Calu3 (cell line): Measurements from ENCODE around the gene PHGDH. TPM values are rescaled to one million over a fixed set of nuclear protein-coding genes. Genes with fewer than 3 reads are reported as not detected.

Experiments
- BruUV-seq: library from RNA; stranded (reverse); fragments of 400-500 nt; replicated peaks from 2 replicates; lab custom pipeline; 2021; lab: Mats Ljungman, UMichigan
- CTCF ChIA-PET: fragments of 300-600 bp; sonication (Branson Sonifier 250); formaldehyde crosslinking; loops from one replicate; lab custom pipeline; 2022; ENCODE audit warnings: antibody characterized with exemption; lab: Charles Lee
- DNase-seq: peaks from one replicate; pipeline ENCODE4 v3.0.0; 2022
- H3K27ac Mint-ChIP-seq: one replicate; pipeline ENCODE4 v1.8.0; 2022; ENCODE audit warnings: mixed read lengths; ENCODE audit not compliant: unreplicated experiment
- H3K27me3 Mint-ChIP-seq: one replicate; pipeline ENCODE4 v1.8.0; 2022; ENCODE audit warnings: mixed read lengths; ENCODE audit not compliant: unreplicated experiment
- H3K36me3 Mint-ChIP-seq: one replicate; pipeline ENCODE4 v1.8.0; 2022; ENCODE audit warnings: mild to moderate bottlenecking, moderate library complexity, mixed read lengths; ENCODE audit not compliant: insufficient read depth, unreplicated experiment
- H3K4me1 Mint-ChIP-seq: one replicate; pipeline ENCODE4 v1.8.0; 2022; ENCODE audit warnings: mild to moderate bottlenecking, low read depth, mixed read lengths; ENCODE audit not compliant: unreplicated experiment
- H3K4me3 Mint-ChIP-seq: one replicate; pipeline ENCODE4 v1.8.0; 2022; ENCODE audit warnings: mild to moderate bottlenecking, low read depth, moderate library complexity, mixed read lengths; ENCODE audit not compliant: unreplicated experiment
- H3K9me3 Mint-ChIP-seq: one replicate; pipeline ENCODE4 v1.8.0; 2022; ENCODE audit warnings: low read depth, mixed read lengths; ENCODE audit not compliant: unreplicated experiment
- CTCF ChIP-seq: fragments of 200-600 bp; IDR thresholded peaks from one replicate; pipeline ENCODE4 v1.8.0; 2022; ENCODE audit warnings: antibody characterized with exemption; ENCODE audit not compliant: unreplicated experiment
- intact Hi-C: fragments of 100-400 bp; cut with micrococcal nuclease; formaldehyde crosslinking; loops from one replicate; pipeline ENCODE4 v1.10.0; 2022; ENCODE audit not compliant: unreplicated experiment
- total RNA-seq: library from RNA; stranded (reverse); gene quantifications from 2 replicates; pipeline ENCODE4 v1.2.3, GENCODE V29; 2022

The PHGDH gene
- total RNA-seq, 1 experiment from 2014 or later, result 199 TPM

- no peaks in the 10 kb centered on the region for H3K27me3 Mint-ChIP-seq
- H3K9me3 Mint-ChIP-seq, result no peaks in the 10 kb centered on the region
- H3K4me1 Mint-ChIP-seq, result peaks cover 15% of the 10 kb centered on the region
- CTCF ChIA-PET, result interaction anchor here (0.5 kb wide), 1 partner anchor 59 kb away, joined by 4 read pairs; no protein-coding TSS in a partner anchor
- intact Hi-C loops, result loop anchor here (5.0 kb wide), 1 partner anchor 125 kb away; no protein-coding TSS in a partner anchor
- H3K27ac Mint-ChIP-seq, result no peak overlapping the region
- TF ChIP-seq CTCF, result no peak
- BruUV-seq, result no TSS peak
- DNase-seq, result no peak
- peaks cover 55% of the 10 kb centered on the region for H3K36me3 Mint-ChIP-seq
- H3K4me3 Mint-ChIP-seq, result no peak overlapping the region
Measured at GRCh38 chr1:119742202-119742601, 30.5 kb downstream of the PHGDH start.

- no peak for DNase-seq
- TF ChIP-seq CTCF, result no peak
- peaks cover 54% of the 10 kb centered on the region for H3K36me3 Mint-ChIP-seq
- intact Hi-C loops, result loop anchor here (5.0 kb wide), 1 partner anchor 125 kb away; no protein-coding TSS in a partner anchor
- no peak overlapping the region for H3K27ac Mint-ChIP-seq
- BruUV-seq, result no TSS peak
- H3K9me3 Mint-ChIP-seq, result no peaks in the 10 kb centered on the region
- H3K27me3 Mint-ChIP-seq, result no peaks in the 10 kb centered on the region
- no peak overlapping the region for H3K4me3 Mint-ChIP-seq
- H3K4me1 Mint-ChIP-seq, result peaks cover 11% of the 10 kb centered on the region
- CTCF ChIA-PET, result interaction anchor here (0.5 kb wide), 1 partner anchor 59 kb away, joined by 4 read pairs; no protein-coding TSS in a partner anchor
Measured at GRCh38 chr1:119742677-119743076, 30.9 kb downstream of the PHGDH start.

- intact Hi-C loops, result loop anchor here (5.0 kb wide), 1 partner anchor 124 kb away; no protein-coding TSS in a partner anchor
- H3K4me3 Mint-ChIP-seq, result no peak overlapping the region
Measured at GRCh38 chr1:119743308-119743707, 31.6 kb downstream of the PHGDH start.

More at GRCh38 chr1:119743308-119743707, 31.6 kb downstream of the PHGDH start:
- no peaks in the 10 kb centered on the region for H3K27me3 Mint-ChIP-seq
- no peak for TF ChIP-seq CTCF
- no peak for DNase-seq
- CTCF ChIA-PET, result interaction anchor here (0.8 to 2.0 kb wide), 3 partner anchors 26 to 116 kb away, joined by 3 to 8 read pairs (median 3); no protein-coding TSS in a partner anchor
- H3K9me3 Mint-ChIP-seq, result no peaks in the 10 kb centered on the region
- no TSS peak for BruUV-seq
- H3K4me1 Mint-ChIP-seq, result peaks cover 10% of the 10 kb centered on the region
- H3K27ac Mint-ChIP-seq, result peak overlapping the region; percentile 15
- H3K36me3 Mint-ChIP-seq, result peaks cover 48% of the 10 kb centered on the region
